GM21447 (cell line): ENCODE results near the gene PPID.
"Not testable (repeated sequence)": the region's sequence is repeated elsewhere in the genome, so short reads cannot be mapped to it uniquely, and the experiment has no call there.

ENCODE experiments used
- ATAC-seq: cut with Tn5 transposase; IDR thresholded peaks from one replicate; pipeline ENCODE4 v1.9.1; 2021; ENCODE audit not compliant: unreplicated experiment

Gene PPID

DNA sequence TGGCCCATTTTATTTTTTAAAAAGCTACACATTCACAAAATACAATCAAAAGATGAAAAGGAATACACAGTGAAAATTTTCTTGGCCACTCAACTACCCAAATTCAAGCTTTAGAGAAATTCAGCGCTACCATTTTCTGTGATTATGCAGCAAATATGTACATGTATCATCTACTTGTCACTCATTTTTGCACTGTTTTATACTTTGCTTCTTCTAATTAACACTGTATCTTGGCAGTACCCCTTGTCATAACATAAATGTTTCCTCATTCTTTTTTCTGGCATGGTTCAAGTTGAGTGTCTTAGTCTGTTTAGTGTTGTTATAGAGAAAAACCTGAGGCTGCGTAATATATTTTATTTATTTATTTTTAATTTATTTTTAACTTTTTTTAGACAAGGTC lies 15.7 kb upstream of the PPID start:
- no peak for ATAC-seq

DNA sequence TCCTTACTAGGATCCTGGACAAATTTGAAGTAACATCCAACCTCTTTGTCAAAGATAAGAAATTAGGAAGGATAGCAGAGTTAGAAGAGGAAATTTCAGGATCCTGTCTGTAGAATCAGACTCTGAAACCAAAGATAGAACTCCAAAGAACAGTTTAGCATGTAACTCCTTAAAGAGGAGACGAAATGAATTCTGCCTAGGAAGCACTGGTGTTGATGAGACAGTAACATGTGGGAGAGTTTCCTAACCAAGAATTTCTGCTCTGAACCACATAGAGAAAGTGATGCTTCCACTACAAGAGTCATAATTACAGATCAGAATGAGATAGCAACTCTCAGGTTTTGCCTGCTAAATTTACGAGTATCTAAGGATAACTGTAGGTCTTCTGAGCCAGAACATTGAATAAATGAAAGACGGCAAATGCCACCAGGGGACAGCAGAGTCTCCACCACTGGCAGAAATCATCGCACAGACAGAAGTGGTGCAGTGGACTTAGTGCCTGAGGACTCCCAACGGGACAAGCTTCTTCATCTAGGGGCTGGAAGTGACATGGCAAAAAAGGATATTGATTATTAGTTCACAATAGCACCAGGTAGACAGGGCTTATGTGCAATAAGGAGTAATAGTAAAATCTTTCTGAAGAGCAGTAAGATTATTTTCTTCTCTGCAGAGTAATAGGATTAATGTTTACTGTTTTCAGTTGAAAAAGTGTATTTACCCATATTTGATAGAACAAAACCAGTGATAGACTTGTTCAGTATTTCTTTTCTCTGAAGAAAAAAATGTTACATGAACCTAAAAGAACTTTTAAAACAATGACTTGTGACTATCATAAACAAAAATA lies 6.7 kb upstream of the PPID start:
- ATAC-seq: peak; percentile 95

GRCh38 chr4:158728236-158728635 lies 5.0 kb upstream of the PPID start:
- ATAC-seq: no peak

GRCh38 chr4:158726633-158727032 lies 3.4 kb upstream of the PPID start:
- ATAC-seq: no peak

GRCh38 chr4:158724637-158725036 lies 1.4 kb upstream of the PPID start:
- no peak for ATAC-seq

GRCh38 chr4:158722291-158722916 lies 792 bp downstream of the PPID start:
- ATAC-seq: peak; percentile 28

GRCh38 chr4:158721680-158722079 lies 1.5 kb downstream of the PPID start:
- ATAC-seq: no peak

GRCh38 chr4:158715802-158716201 lies 7.4 kb downstream of the PPID start:
- no peak for ATAC-seq

DNA sequence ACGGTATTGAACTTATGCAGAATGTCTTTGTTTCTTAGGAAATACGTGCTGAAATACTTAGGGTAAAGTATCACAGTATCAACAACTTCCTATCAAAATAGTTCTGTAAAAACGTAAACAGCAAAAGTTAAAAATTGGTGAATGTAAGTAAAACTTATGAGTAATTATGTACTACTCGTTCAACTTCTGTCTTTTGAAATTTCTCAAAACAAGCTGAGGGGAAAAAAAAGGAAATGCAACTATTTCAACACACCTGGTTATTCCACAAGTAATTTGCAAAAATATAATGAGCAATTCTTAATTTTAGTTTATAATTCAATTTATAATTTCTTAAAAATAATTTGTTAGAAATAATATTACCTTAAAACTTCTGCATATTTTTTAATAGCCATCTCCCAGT lies 8.3 kb downstream of the PPID start:
- no peak for ATAC-seq

GRCh38 chr4:158712622-158713021 lies 10.6 kb downstream of the PPID start:
- ATAC-seq: not testable (repeated sequence)

DNA sequence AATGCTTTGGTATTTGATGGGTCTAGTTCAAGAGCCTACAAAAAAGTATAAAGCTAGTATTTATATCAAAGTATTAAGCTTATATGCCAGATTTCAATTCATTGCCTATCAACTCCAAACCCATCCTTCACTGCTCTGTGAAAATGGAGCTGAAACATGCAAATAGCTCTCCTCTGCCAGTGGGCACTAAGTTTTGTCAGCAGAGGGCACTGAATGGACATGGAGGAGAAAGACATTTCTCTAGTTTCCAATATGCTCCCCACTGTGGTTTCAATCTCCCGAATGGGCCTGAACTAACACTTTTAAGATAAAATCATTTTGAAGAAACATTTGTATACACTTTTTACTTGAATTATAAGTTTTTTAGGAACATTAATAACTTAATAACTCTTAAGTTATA lies 12.4 kb downstream of the PPID start:
- ATAC-seq: no peak

GRCh38 chr4:158704274-158704673 lies 18.9 kb downstream of the PPID start:
- ATAC-seq: no peak

DNA sequence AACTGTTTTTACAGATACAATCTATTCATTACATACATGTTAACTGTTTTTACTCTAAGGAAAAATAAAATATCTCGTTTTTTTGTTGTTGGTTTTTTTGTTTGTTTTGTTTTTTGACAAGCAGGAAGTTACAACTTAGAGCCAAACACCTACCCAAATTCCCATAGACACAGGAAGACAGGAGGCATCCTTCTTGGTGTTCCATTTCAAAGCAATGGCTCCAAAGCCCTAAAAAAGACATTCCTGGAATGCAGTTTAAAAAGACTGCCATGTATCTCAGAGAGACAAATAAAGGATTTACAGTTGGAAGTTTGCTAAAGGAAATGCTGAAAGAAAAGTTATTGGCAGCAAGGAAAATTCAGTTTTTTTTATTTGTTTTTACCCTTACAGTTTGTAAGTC lies 34.4 kb downstream of the PPID start:
- no peak for ATAC-seq

DNA sequence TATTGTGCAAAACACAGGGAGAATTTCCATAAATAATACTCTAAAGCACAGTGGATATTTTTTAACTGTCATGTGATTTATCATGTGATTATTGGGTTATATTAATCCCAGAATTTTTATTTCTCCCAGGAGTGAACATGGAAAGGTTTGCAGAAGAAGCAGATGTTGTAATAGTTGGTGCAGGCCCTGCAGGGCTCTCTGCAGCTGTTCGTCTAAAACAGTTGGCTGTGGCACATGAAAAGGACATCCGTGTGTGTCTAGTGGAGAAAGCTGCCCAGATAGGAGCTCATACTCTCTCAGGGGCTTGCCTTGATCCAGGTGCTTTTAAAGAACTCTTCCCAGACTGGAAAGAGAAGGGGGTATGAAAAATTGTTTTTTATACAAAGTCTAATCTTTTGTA lies 41.1 kb downstream of the PPID start:
- ATAC-seq: no peak

GRCh38 chr4:158681629-158682028 lies 41.6 kb downstream of the PPID start:
- ATAC-seq: no peak

GRCh38 chr4:158678767-158679166 lies 44.4 kb downstream of the PPID start:
- no peak for ATAC-seq

GRCh38 chr4:158676076-158676475 lies 47.1 kb downstream of the PPID start:
- no peak for ATAC-seq

DNA sequence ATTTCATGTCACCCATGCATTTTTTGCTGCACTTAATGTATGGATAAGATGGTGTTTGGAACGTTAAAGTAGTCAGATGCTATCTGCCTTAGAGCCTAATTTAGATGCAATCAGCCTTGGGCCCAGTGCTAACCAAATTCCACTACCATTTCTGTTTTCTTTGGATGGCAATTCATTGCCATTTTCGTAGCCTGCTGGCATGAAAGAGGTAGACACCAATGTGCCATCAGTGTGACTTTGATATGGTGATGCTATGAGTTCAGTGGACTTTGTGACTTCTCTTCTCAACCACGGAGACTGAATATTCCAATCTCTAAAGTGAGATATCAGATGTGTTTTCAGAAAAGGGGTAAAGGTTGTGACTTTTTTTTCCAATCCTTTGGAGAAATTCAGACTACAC lies 49.6 kb downstream of the PPID start:
- no peak for ATAC-seq

DNA sequence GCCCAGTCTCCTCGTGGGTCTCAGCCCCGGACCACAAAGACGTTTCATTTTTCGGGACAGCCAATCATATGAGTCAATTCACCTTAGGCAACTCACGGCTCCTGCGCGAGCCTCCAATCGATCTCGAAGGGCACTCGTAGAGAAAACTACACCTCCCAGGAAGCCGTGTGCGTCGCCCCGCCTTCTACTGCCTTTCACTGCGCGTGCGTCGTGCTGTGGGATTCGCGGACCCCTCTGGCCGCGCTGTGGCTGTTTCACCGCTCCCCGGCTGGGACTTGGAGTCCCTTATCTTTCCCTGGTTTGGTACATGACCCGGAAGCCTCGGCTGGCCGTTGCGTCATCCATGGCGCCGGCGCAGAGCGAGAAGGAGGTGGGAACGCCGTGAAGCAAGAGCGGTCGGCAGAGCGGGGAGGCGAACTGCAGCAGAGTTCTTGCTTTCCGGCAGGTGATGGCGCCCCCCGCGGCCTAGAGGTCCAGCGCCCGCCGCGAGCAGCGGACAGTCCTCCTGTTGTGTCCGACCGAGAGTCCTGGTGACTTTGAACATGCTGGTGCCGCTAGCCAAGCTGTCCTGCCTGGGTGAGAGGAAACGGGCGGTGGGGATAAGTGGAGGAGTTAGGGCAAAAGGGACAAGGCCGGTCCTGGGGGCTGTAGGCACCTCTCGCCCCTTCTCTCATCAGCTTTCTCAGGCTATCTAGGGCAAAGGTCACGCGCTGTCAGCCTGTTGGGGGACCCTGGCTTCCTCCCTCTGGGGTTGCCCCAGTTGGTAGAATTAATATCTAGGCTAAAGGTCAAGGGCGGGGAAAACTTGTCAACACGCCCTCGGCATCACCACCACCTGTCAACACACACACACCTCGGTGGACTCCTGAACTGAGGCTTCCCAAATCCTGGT lies 51.0 kb downstream of the PPID start, which contains the start of gene ETFDH:
Gene ETFDH, plus strand, starts transcription at position 382 of the 892 bp plus-strand sequence. Its CDS starts 161 bp downstream, at position 543.
- peak; percentile 87 for ATAC-seq

DNA sequence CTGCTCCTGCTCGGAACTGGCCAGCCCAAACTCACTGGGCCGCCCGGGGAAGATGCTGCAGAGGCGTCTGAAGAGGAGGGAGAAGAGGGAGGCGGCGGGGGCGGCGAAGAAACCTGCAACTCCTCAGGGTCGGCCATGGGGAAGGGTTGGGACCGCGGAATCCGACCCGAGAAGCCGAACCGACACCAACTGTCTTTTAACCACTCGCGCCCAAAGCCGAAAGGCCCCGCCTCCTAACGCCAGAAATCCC lies 51.6 kb downstream of the PPID start, which contains the start of gene C4orf46:
Gene C4orf46, minus strand, starts transcription at position 223 of the 250 bp plus-strand sequence. Its CDS starts 86 bp downstream, at position 137.
- ATAC-seq: no peak

DNA sequence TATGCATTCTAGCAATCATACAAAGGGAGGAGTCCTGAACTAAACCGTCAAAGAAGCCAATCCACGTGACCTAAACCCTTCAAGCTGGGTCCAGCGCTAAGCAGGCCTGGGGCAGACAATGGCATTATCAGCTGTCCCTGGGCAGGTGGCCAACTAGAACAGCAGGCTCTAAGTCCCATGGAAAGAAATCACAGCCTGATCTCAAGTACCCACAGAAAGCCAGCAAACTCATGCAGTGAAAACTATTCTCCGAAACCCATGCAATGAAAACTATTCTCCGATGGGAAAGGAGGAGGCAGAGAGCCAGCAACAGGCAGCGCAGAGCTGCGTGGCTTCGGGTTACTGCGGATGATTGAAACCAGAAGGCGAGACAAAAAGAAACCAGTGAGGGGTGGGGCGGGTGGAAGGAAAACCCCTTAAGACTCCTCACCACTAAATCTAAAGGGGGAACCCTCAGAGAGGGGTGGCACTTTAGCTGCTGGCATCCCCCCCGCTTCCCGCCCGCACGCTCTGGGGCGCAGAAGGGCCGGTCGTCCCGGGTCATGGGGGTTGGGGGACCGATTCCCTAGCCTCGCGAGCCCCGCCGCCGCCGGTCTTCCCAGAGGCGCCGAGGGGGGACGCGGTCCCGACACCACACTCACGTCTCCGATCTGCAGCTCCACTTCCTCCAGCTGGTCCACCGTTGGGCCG lies 52.1 kb downstream of the PPID start:
- ATAC-seq: peak; percentile 30
